GM20000 (cell line): Measurements from ENCODE around the gene B3GALT4.

Experiments used
- DNase-seq: peaks from one replicate; pipeline ENCODE4 v3.0.0; 2012; ENCODE audit warnings: low spot score
- CTCF ChIP-seq: IDR thresholded peaks from 2 replicates; pipeline ENCODE4 v1.5.1; 2012; ENCODE audit warnings: mild to moderate bottlenecking, control low read depth; ENCODE audit errors: extremely low read depth, missing control alignments

The B3GALT4 gene

GRCh38 chr6:33276864-33277662 is at the start of gene B3GALT4:
Gene B3GALT4 (plus strand): TSS chr6:33277123. CDS start chr6:33277420, 297 bp downstream.
- DNase-seq, result peak; percentile 89

GRCh38 chr6:33235221-33235634 is 41.7 kb upstream of the B3GALT4 start:
- DNase-seq, result no peak
- TF ChIP-seq CTCF, result no peak

More at GRCh38 chr6:33276864-33277662, at the start of gene B3GALT4:
- TF ChIP-seq CTCF, result peak; percentile 13

GRCh38 chr6:33236328-33236727 is 40.6 kb upstream of the B3GALT4 start:
- no peak for DNase-seq
- no peak for TF ChIP-seq CTCF

GRCh38 chr6:33236852-33237251 is 40.1 kb upstream of the B3GALT4 start:
- DNase-seq, result no peak
- no peak for TF ChIP-seq CTCF

- no peak for TF ChIP-seq CTCF
- no peak for DNase-seq
Measured at GRCh38 chr6:33237741-33238140, 39.2 kb upstream of the B3GALT4 start.

- no peak for DNase-seq
- TF ChIP-seq CTCF, result no peak
Measured at GRCh38 chr6:33241968-33242367, 35.0 kb upstream of the B3GALT4 start.

GRCh38 chr6:33243476-33243875 is 33.4 kb upstream of the B3GALT4 start:
- no peak for DNase-seq
- TF ChIP-seq CTCF, result no peak
